Measurements from ENCODE around the gene RPS6KA2. TPM values are rescaled to one million over a fixed set of nuclear protein-coding genes. Genes with fewer than 3 reads are reported as not detected.
"Not testable (repeated sequence)": the region's sequence is repeated elsewhere in the genome, so short reads cannot be mapped to it uniquely, and the experiment has no call there.

The RPS6KA2 gene
- total RNA-seq, 1 experiment from 2014 or later: 7.3 TPM

DNA sequence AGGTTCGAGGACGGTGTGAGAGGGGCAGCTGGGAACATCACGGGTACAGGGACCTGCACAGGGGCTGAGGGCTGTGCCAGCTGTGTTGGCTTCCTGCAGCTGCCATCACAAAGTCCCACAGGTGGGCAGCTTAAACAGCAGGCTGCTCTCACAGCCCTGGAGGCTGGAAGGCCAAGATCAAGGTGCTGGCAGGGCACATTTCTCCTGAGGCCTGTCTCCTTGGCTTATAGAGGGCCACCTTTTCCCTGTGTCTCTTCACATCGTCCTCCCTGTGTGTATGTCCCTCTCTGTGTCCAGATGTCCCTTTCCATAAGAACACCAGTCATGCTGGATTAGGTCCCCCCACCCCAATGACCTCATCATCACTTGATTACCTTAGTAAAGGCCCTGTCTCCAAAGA lies 229.2 kb downstream of the RPS6KA2 start:
- DNase-seq (ENCODE audit: low read depth): no peak

- DNase-seq (ENCODE audit: low read depth): no peak
These were observed 231.3 kb downstream of the RPS6KA2 start for GRCh38 chr6:166395778-166396177.

- no peak for DNase-seq (ENCODE audit: low read depth)
These were observed 231.7 kb downstream of the RPS6KA2 start for GRCh38 chr6:166395351-166395750.

- DNase-seq (ENCODE audit: low read depth): no peak
These were observed 232.8 kb downstream of the RPS6KA2 start for GRCh38 chr6:166394036-166394892.

- no peak for DNase-seq (ENCODE audit: low read depth)
These were observed 233.6 kb downstream of the RPS6KA2 start for GRCh38 chr6:166393535-166393823.

DNA sequence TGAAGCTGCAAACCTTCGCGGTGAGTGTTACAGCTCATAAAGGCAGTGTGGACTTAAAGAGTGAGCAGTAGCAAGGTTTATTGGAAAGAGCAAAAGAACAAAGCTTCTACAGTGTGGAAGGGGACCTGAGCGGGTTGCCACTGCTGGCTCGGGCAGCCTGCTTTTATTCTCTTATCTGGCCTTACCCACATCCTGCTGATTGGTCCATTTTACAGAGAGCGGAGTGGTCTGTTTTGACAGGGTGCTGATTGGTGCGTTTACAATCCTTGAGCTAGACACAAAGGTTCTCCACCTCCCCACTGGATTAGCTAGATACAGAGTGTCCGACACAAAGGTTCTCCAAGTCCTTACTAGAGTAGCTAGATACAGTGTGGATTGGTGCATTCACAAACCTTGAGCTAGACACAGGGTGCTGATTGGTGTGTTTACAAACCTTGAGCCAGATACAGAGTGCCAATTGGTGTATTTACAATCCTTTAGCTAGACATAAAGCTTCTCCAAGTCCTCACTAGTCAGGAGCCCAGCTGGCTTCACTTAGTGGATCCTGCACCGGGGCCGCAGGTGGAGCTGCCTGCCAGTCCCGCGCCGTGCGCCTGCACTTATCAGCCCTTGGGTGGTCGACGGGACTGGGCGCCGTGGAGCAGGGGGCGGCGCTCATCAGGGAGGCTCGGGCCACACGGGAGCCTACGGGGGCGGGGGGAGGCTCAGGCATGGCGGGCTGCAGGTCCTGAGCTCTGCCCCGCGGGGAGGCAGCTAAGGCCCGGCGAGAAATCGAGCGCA lies 234.1 kb downstream of the RPS6KA2 start:
- DNase-seq (ENCODE audit: low read depth): not testable (repeated sequence)

- DNase-seq (ENCODE audit: low read depth): no peak
These were observed 237.9 kb downstream of the RPS6KA2 start for GRCh38 chr6:166389119-166389518.

DNA sequence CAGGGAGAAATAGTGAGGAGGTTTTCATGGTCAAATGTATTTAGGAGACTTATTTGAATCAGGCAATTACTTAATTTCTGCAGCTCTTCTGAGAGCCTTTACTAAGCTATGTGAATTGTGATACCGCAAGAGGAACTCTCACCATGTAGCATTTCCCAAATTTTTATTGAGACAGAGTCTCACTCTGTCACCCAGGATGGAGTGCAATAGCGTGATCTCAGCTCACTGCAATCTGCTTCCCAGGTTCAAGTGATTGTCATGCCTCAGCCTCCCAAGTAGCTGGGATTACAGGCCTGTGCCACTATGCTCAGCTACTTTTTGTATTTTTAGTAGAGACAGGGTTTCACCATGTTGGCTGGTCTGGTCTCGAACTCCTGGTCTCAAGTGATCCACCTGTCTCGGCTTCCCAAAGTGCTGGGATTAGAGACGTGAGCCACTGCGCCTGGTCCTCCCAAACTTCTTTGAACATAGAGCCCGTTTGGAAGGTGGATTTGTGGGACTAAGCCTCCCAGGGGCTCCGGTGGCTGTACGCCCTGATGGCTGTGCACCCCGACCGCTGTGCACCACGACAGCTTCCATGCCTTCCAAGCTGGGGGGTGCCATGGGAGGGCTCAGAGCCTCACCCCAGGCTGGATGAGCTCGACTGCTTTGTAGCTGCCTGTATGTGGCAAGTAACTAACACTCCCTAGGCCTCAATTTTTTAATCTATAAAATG lies 238.6 kb downstream of the RPS6KA2 start:
- DNase-seq (ENCODE audit: low read depth): no peak

DNA sequence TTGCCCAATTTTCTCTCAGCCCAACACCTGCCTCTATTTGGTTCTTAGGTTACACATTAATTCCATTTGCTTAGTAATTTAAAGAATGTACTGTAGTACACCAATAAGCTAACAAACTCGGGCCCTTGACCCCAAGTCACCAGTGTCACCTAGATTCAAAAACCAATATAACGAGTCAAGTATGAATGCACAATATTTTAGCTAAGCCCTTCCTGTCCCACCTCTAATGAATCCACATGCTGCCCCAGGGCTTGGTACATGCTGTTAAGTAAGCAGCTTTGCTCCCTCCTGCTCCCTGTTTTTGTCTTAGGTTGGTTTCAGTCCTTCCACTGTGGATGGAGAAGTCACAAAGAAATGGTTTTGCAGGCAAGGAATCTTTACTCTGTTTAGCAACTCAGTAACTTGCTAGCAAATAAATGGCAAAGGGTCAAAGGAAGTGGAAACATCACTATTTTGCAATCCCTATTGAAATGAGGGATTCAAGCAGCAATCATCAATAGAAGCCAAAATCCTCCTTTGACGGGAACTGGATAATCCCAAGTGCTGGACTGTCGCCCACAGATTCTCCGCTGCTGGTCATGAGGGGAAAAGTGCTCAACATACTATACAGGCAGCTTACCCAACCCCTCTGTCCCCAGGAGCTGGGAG lies 239.3 kb downstream of the RPS6KA2 start:
- no peak for DNase-seq (ENCODE audit: low read depth)

DNA sequence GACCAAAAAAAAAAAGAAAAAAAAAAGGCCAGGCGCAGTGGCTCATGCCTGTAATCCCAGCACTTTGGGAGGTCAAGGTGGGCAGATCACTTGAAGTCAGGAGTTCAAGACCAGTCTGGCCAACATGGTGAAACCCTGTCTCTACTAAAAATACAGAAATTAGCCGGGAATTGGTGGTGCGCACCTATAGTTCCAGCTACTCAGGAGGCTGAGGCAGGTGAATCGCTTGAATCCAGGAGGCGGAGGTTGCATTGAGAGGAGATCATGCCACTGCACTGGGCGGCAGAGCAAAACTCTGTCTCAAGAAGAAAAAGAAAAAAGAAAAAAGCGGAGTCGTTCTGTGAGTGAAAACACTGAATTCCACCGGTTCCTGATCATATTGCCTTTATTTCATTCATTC lies 240.0 kb downstream of the RPS6KA2 start:
- not testable (repeated sequence) for DNase-seq (ENCODE audit: low read depth)

DNA sequence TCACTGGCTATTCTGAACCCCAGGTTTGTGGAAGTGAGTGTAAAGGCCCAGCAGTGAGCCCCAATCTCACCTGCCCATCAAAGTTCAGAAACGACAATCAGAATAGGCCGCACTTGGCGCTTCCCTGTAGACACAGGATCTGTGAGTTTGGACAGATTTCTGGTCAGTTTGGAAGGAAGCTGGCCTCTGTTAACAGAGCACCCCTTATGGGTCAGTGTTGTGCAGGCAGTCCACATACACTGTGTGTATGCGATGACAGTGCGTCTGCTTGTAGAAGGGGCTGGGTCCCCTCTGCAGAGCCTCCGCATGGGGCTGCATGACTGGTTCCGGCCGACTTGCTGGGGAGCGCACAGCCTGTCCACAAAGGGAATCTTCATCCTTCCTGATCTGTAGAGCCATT lies 240.9 kb downstream of the RPS6KA2 start:
- no peak for DNase-seq (ENCODE audit: low read depth)

- not testable (repeated sequence) for DNase-seq (ENCODE audit: low read depth)
These were observed 243.2 kb downstream of the RPS6KA2 start for GRCh38 chr6:166383802-166384363.

GRCh38 chr6:166382933-166383801 lies 243.9 kb downstream of the RPS6KA2 start, which contains the start of gene MPC1:
Gene MPC1 (minus strand): TSS chr6:166382940. CDS start chr6:166382876, 64 bp downstream.
- peak; percentile 95 for DNase-seq (ENCODE audit: low read depth)

- DNase-seq (ENCODE audit: low read depth): no peak
These were observed 244.5 kb downstream of the RPS6KA2 start for GRCh38 chr6:166382500-166382932.

GRCh38 chr6:166381733-166382499 lies 245.1 kb downstream of the RPS6KA2 start:
- peak; percentile 44 for DNase-seq (ENCODE audit: low read depth)

DNA sequence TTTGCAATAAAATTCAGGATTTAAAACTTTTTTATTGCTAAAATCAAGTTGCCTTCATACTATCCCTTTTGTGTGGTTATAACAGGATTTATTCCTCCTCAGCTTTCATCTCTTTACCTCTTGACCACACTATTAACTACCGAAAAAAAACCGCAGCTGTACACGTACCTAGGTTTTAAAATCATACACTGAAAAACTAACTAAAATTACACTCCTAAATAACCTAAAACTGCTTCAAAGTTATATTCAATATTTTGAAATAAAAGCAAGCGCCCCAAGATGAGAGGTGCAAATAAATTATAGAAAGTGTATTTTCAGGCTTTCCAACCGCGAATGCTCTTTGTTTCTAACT lies 245.7 kb downstream of the RPS6KA2 start:
- DNase-seq (ENCODE audit: low read depth): no peak

DNA sequence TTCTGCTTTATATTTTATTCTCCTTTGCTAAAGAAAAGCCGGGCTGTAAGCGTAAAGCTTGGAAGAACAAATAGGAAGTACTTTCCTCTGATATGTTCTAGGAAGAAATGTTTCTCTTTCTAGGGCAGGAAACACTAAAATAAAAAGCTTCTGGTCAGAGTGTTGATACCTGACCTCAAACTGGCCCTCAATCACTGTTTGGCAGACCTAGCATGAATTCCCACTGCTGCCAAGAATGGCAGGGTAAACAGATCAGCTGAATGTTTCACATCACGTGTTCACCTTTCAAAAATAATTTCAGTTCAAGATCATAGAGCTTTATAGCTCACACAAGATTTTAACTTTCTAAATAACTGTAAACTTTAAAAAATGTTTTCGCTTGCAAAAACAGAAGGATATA lies 247.3 kb downstream of the RPS6KA2 start:
- no peak for DNase-seq (ENCODE audit: low read depth)

GRCh38 chr6:166379103-166379586 lies 247.9 kb downstream of the RPS6KA2 start:
- no peak for DNase-seq (ENCODE audit: low read depth)

DNA sequence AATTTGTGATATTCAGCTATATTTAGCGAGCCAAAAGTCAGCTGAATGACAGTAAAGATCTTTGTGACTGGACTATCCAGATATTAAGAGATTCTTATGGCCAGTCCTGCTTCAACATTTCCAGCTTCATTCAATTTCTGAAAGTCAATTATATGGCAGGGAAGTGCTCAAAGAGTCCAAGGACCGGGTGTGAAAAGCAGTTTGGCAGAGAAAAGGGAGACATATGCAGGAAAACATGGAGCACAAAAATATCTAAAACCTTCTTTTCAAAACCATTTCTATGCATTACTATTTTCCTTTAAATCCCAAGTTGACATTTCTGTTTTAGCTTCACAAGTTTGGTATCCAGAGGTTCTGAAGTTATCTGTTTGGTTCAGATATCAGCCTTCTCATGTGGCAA lies 249.3 kb downstream of the RPS6KA2 start:
- no peak for DNase-seq (ENCODE audit: low read depth)

DNA sequence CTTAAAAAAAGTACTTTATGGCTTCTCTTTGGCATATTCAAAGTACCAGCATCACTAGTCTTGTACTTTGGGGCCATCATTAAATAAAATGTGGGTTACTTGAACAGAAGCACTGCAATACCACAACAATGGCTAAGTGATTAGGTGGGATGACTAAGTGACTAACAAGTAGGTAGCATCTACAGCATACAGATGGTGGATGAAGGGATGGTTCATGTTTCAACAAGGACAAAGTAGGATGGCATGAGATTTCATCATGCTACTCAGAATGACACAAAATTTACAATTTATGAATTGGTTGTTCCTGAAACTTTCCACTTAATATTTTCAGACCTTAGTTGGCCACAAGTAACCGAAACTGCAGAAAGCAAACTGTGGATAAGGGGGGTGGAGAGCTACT lies 252.0 kb downstream of the RPS6KA2 start:
- no peak for DNase-seq (ENCODE audit: low read depth)

All from RPMI7951 (cell line).